Mucosa of stomach (tissue), 1 donor: ENCODE results near the gene PRICKLE2.

Experiments
- H3K27me3 ChIP-seq: one replicate; pipeline ENCODE4 v1.7.0; 2013; ENCODE audit warnings: mild to moderate bottlenecking, low read length; ENCODE audit not compliant: control insufficient read depth, insufficient read depth
- H3K36me3 ChIP-seq: one replicate; pipeline ENCODE4 v1.7.0; 2013; ENCODE audit warnings: low read length; ENCODE audit not compliant: control insufficient read depth, insufficient read depth
- H3K4me1 ChIP-seq: one replicate; pipeline ENCODE4 v1.7.0; 2013; ENCODE audit warnings: mild to moderate bottlenecking, low read length; ENCODE audit not compliant: control insufficient read depth, insufficient read depth
- H3K4me3 ChIP-seq: one replicate; pipeline ENCODE4 v1.7.0; 2013; ENCODE audit warnings: low read length
- H3K9ac ChIP-seq: one replicate; pipeline ENCODE4 v1.7.0; 2013; ENCODE audit warnings: mild to moderate bottlenecking, low read length, moderate library complexity
- H3K9me3 ChIP-seq: one replicate; pipeline ENCODE4 v1.7.0; 2013; ENCODE audit warnings: mild to moderate bottlenecking, low read length, moderate library complexity; ENCODE audit not compliant: control insufficient read depth
- donor health status: Pancreatic carcinoma.

PRICKLE2 gene

GRCh38 chr3:64215103-64215502, 10.2 kb downstream of the PRICKLE2 start:
- Histone ChIP-seq H3K4me3 (no peak overlapping the region), H3K4me1 (peaks cover 8% of the 10 kb centered on the region), H3K9ac (no peak overlapping the region)

GRCh38 chr3:64214381-64215018, 10.8 kb downstream of the PRICKLE2 start:
- H3K4me1 ChIP-seq, result peaks cover 8% of the 10 kb centered on the region
- no peak overlapping the region for H3K4me3 ChIP-seq
- H3K27me3 ChIP-seq, result no peaks in the 10 kb centered on the region
- H3K36me3 ChIP-seq, result no peaks in the 10 kb centered on the region
- no peak overlapping the region for H3K9ac ChIP-seq
- H3K9me3 ChIP-seq, result no peaks in the 10 kb centered on the region

More at GRCh38 chr3:64215103-64215502, 10.2 kb downstream of the PRICKLE2 start:
- no peaks in the 10 kb centered on the region for H3K36me3 ChIP-seq
- no peaks in the 10 kb centered on the region for H3K9me3 ChIP-seq
- H3K27me3 ChIP-seq, result no peaks in the 10 kb centered on the region

DNA sequence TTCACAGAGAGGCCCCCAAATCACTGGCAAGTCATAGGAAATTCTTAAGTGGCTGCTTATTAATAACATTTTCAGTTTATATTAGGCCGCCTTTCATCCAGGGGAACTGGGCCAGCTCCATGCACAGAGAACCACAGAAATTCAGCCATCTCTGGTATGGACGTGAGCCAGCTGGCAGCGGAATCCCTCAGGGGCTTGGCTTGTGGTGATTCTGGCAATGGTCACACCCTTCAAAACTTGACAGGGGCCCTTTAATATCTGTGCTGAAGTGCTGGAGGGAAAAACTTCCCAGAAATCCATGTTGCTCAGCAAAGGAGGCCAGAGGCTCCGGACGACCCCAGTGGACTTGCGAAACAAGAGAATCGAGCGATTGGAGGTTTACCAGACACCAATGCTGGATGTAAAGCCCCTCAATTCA, 11.3 kb downstream of the PRICKLE2 start:
- Histone ChIP-seq H3K9ac (no peak overlapping the region), H3K27me3 (no peaks in the 10 kb centered on the region), H3K9me3 (no peaks in the 10 kb centered on the region), H3K4me1 (peaks cover 8% of the 10 kb centered on the region), H3K36me3 (no peaks in the 10 kb centered on the region), H3K4me3 (no peak overlapping the region)

GRCh38 chr3:64213224-64213878, 11.9 kb downstream of the PRICKLE2 start:
- Histone ChIP-seq H3K27me3 (no peaks in the 10 kb centered on the region), H3K9ac (no peak overlapping the region)

GRCh38 chr3:64209866-64210621, 15.2 kb downstream of the PRICKLE2 start:
- no peaks in the 10 kb centered on the region for H3K27me3 ChIP-seq
- H3K9me3 ChIP-seq, result no peaks in the 10 kb centered on the region
- H3K9ac ChIP-seq, result no peak overlapping the region
- no peak overlapping the region for H3K4me3 ChIP-seq
- no peaks in the 10 kb centered on the region for H3K4me1 ChIP-seq
- no peaks in the 10 kb centered on the region for H3K36me3 ChIP-seq

More at GRCh38 chr3:64213224-64213878, 11.9 kb downstream of the PRICKLE2 start:
- no peaks in the 10 kb centered on the region for H3K9me3 ChIP-seq
- H3K4me3 ChIP-seq, result no peak overlapping the region
- H3K36me3 ChIP-seq, result no peaks in the 10 kb centered on the region
- peaks cover 8% of the 10 kb centered on the region for H3K4me1 ChIP-seq

- Histone ChIP-seq H3K27me3 (no peaks in the 10 kb centered on the region), H3K4me3 (no peak overlapping the region), H3K9ac (no peak overlapping the region), H3K4me1 (no peaks in the 10 kb centered on the region), H3K9me3 (no peaks in the 10 kb centered on the region), H3K36me3 (no peaks in the 10 kb centered on the region)
Measured at GRCh38 chr3:64207289-64208080, 17.8 kb downstream of the PRICKLE2 start.

DNA sequence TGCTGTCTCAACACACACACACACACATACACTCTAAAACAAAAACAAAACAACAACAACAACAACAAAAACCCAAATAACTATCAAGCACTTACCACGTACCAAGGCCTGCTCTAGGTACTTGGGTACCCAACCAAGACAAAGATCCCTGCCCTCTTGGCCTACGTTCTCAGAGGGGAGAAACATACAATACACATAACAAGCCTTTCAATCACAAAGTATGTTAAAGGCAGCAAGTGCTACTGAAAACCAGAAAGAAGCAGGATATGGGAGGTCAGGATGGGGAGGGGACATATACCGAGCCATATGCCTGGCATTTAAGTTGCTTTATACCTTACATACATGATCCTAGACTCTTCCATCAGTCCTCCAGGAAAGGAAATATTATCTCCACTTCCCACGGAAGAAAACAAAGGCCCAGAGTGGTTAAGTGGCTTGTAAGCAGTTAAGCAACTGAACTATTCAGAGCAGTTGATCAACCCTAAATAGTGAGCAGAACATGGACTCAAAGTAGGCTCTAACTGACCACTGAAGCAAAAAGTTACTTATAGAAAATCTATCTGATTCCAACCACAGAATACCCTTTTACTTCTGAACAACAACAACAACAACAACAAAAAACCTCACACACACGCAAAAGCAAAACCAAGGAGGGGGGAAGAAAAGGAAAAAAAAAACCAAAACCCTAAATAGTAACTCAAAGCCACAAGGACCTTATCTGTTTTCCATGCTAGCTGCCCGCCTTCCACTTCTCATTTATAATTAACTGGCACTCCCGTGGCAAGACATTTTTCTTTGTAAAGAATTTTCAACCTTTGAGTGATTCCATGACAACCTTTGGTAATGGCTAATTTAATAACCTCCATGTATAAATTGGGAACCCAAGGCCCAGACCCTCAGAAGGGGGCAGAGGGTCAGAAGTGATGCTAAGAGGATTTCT, 21.0 kb downstream of the PRICKLE2 start:
- H3K4me3 ChIP-seq, result no peak overlapping the region
- H3K4me1 ChIP-seq, result no peaks in the 10 kb centered on the region
- no peaks in the 10 kb centered on the region for H3K36me3 ChIP-seq
- H3K9me3 ChIP-seq, result no peaks in the 10 kb centered on the region
- no peak overlapping the region for H3K9ac ChIP-seq
- no peaks in the 10 kb centered on the region for H3K27me3 ChIP-seq

- no peaks in the 10 kb centered on the region for H3K4me1 ChIP-seq
- H3K36me3 ChIP-seq, result no peaks in the 10 kb centered on the region
- H3K4me3 ChIP-seq, result no peak overlapping the region
- no peak overlapping the region for H3K9ac ChIP-seq
- H3K27me3 ChIP-seq, result no peaks in the 10 kb centered on the region
- no peaks in the 10 kb centered on the region for H3K9me3 ChIP-seq
Measured at GRCh38 chr3:64203216-64203615, 22.1 kb downstream of the PRICKLE2 start.

DNA sequence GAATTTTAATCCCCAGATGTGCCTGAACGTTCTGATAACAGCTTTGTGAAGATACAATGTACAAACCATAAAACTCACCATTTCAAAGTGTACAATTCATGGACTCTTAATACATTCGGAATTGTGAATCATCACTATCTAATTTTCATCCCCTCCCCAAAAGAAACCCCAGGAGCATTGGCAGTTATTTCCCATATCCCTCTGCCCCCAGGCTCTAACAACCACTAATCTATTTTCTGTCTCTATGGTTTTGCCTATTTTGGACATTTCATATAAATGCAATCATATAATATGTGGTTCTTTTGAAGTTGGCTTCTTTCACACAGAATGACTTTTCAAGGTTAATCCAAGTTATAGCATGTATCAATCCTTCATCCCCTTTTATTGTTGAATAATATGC, 25.3 kb downstream of the PRICKLE2 start:
- no peak overlapping the region for H3K4me3 ChIP-seq
- no peaks in the 10 kb centered on the region for H3K9me3 ChIP-seq
- H3K9ac ChIP-seq, result no peak overlapping the region
- H3K36me3 ChIP-seq, result no peaks in the 10 kb centered on the region
- H3K27me3 ChIP-seq, result no peaks in the 10 kb centered on the region
- H3K4me1 ChIP-seq, result no peaks in the 10 kb centered on the region

DNA sequence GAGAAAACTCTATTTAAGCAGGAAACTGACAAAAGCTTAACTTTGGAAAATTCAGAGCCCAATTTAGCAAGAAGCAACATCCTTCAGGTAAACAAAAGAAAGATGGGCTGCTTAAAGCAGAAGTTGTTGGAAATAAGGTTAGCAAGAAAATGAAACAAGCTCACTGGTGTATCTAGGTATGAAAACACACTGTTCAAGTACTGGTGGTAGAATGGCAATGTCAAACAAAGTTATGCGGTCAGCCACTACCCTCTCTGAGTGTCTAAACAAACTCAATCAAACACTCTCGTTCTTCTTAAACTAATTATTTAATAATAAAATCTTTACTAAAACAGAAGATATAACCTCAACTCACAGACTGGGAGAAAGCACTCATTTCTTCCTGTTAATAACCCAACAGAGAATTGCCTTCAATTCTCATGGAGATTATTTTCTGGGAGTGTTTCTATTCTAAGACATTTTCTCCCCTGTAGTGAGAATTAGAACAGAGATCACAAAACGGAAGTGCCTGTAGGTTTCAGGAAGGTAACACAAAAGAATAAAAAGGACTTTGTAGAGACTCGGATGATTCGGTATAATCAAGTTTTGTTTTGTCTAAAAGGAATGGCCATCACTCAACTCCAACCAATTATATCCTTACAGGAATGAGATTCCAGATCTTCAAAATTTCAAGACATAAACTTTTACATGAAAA, 28.9 kb downstream of the PRICKLE2 start:
- H3K9ac ChIP-seq, result no peak overlapping the region

More for the DNA sequence above, 28.9 kb downstream of the PRICKLE2 start:
- H3K27me3 ChIP-seq, result no peaks in the 10 kb centered on the region
- no peaks in the 10 kb centered on the region for H3K4me1 ChIP-seq
- no peaks in the 10 kb centered on the region for H3K9me3 ChIP-seq
- H3K4me3 ChIP-seq, result no peak overlapping the region
- H3K36me3 ChIP-seq, result no peaks in the 10 kb centered on the region
